ENCODE measurements around the gene HDGFL2. TPM values are rescaled to one million over a fixed set of nuclear protein-coding genes. Genes with fewer than 3 reads are reported as not detected.

Gene HDGFL2
- total and polyA plus RNA-seq, 2 donors from 2014 or later: 37.8 to 38.8 TPM

GRCh38 chr19:4504891-4505569 is 32.9 kb downstream of the HDGFL2 start:
- H3K4me1 ChIP-seq (ENCODE audit: control insufficient read depth in 2 of 3, insufficient read depth in 2 of 3, low read depth in 1 of 3, low read length in 3 of 3): no peaks in the 10 kb centered on the region
- TF ChIP-seq CTCF (IDR thresholded peaks at IDR 0.05; ENCODE audit: borderline replicate concordance, extremely low read depth, insufficient read depth): no peak
- no peak overlapping the region for H3K9ac ChIP-seq (ENCODE audit: low read length in 3 of 3)
- DNase-seq (no peak), FAIRE-seq (no peak)
- no peaks in the 10 kb centered on the region for H3K9me3 ChIP-seq (ENCODE audit: control insufficient read depth in 2 of 3, insufficient read depth in 1 of 3, low read length in 3 of 3)
- intact Hi-C loops (cut with DNase I): no loop called here
- no peaks in the 10 kb centered on the region for H3K27me3 ChIP-seq (ENCODE audit: control insufficient read depth, insufficient read depth, low read length)
- no peak overlapping the region for H3K4me3 ChIP-seq (ENCODE audit: low read length in 3 of 3)
- peaks cover 0 to 2% (median 0%) of the 10 kb centered on the region in 3 donors for H3K36me3 ChIP-seq (ENCODE audit: control insufficient read depth in 2 of 3, insufficient read depth in 3 of 3, low read length in 3 of 3)
- H3K27ac ChIP-seq (ENCODE audit: low read depth in 2 of 2, low read length in 2 of 2): no peak overlapping the region

- TF ChIP-seq CTCF (IDR thresholded peaks at IDR 0.05; ENCODE audit: borderline replicate concordance, extremely low read depth, insufficient read depth): no peak
- no peaks in the 10 kb centered on the region for H3K9me3 ChIP-seq (ENCODE audit: control insufficient read depth in 2 of 3, insufficient read depth in 1 of 3, low read length in 3 of 3)
- peaks cover 0 to 2% (median 0%) of the 10 kb centered on the region in 3 donors for H3K36me3 ChIP-seq (ENCODE audit: control insufficient read depth in 2 of 3, insufficient read depth in 3 of 3, low read length in 3 of 3)
- no peak overlapping the region for H3K9ac ChIP-seq (ENCODE audit: low read length in 3 of 3)
- intact Hi-C loops (cut with DNase I): no loop called here
- no peak overlapping the region for H3K27ac ChIP-seq (ENCODE audit: low read depth in 2 of 2, low read length in 2 of 2)
- DNase-seq (no peak), FAIRE-seq (no peak)
- H3K4me1 ChIP-seq (ENCODE audit: control insufficient read depth in 2 of 3, insufficient read depth in 2 of 3, low read depth in 1 of 3, low read length in 3 of 3): no peaks in the 10 kb centered on the region
- no peaks in the 10 kb centered on the region for H3K27me3 ChIP-seq (ENCODE audit: control insufficient read depth, insufficient read depth, low read length)
- H3K4me3 ChIP-seq (ENCODE audit: low read length in 3 of 3): no peak overlapping the region
Measured at GRCh38 chr19:4505570-4506448, 33.7 kb downstream of the HDGFL2 start.

GRCh38 chr19:4506449-4507149 is 34.5 kb downstream of the HDGFL2 start:
- H3K9ac ChIP-seq (ENCODE audit: low read length in 3 of 3): no peak overlapping the region
- peaks cover 0 to 2% (median 0%) of the 10 kb centered on the region in 3 donors for H3K36me3 ChIP-seq (ENCODE audit: control insufficient read depth in 2 of 3, insufficient read depth in 3 of 3, low read length in 3 of 3)
- FAIRE-seq (no peak), DNase-seq (no peak)
- TF ChIP-seq CTCF (IDR thresholded peaks at IDR 0.05; ENCODE audit: borderline replicate concordance, extremely low read depth, insufficient read depth): no peak
- H3K9me3 ChIP-seq (ENCODE audit: control insufficient read depth in 2 of 3, insufficient read depth in 1 of 3, low read length in 3 of 3): no peaks in the 10 kb centered on the region
- H3K4me3 ChIP-seq (ENCODE audit: low read length in 3 of 3): no peak overlapping the region
- no peaks in the 10 kb centered on the region for H3K27me3 ChIP-seq (ENCODE audit: control insufficient read depth, insufficient read depth, low read length)
- H3K4me1 ChIP-seq (ENCODE audit: control insufficient read depth in 2 of 3, insufficient read depth in 2 of 3, low read depth in 1 of 3, low read length in 3 of 3): no peaks in the 10 kb centered on the region
- H3K27ac ChIP-seq (ENCODE audit: low read depth in 2 of 2, low read length in 2 of 2): no peak overlapping the region
- intact Hi-C loops (cut with DNase I): no loop called here
